Stomach (tissue), 4 donors: ENCODE data around the gene PRSS53.

Experiments used
- EP300 ChIP-seq: sonication (generic); formaldehyde crosslinking; IDR thresholded peaks from one replicate; pipeline ENCODE4 v1.6.1; 2017; ENCODE audit warnings: antibody characterized with exemption
- POLR2A ChIP-seq, 4 donors: fragments of 450-650 bp; IDR thresholded peaks; one replicate each; pipeline ENCODE4 v1.6.1; 2016; ENCODE audit warnings: antibody characterized with exemption in 4 of 4, control low read depth in 2 of 4, mild to moderate bottlenecking in 1 of 4, moderate library complexity in 1 of 4
- POLR2AphosphoS5 ChIP-seq, 3 donors: sonication (generic); formaldehyde crosslinking; IDR thresholded peaks; one replicate each; pipeline ENCODE4 v1.6.1; 2016; ENCODE audit warnings: antibody characterized with exemption in 3 of 3
- TF ChIP-seq, protein P1 (sequence below), 7 experiments: fragments of 450-650 bp in 4 of 7; fragments of 200-600 bp in 3 of 7; sonication (generic) in 3 of 7; IDR thresholded peaks; one replicate each; pipeline ENCODE4 v1.5.1; 2016 to 2019; ENCODE audit warnings: antibody characterized with exemption in 7 of 7, control low read depth in 2 of 7, mild to moderate bottlenecking in 1 of 7

- TF ChIP-seq, protein P1, sequence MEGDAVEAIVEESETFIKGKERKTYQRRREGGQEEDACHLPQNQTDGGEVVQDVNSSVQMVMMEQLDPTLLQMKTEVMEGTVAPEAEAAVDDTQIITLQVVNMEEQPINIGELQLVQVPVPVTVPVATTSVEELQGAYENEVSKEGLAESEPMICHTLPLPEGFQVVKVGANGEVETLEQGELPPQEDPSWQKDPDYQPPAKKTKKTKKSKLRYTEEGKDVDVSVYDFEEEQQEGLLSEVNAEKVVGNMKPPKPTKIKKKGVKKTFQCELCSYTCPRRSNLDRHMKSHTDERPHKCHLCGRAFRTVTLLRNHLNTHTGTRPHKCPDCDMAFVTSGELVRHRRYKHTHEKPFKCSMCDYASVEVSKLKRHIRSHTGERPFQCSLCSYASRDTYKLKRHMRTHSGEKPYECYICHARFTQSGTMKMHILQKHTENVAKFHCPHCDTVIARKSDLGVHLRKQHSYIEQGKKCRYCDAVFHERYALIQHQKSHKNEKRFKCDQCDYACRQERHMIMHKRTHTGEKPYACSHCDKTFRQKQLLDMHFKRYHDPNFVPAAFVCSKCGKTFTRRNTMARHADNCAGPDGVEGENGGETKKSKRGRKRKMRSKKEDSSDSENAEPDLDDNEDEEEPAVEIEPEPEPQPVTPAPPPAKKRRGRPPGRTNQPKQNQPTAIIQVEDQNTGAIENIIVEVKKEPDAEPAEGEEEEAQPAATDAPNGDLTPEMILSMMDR (IDR thresholded peaks at IDR 0.05) = no peak
- no peak for TF ChIP-seq POLR2AphosphoS5 (IDR thresholded peaks at IDR 0.05)
- no peak for TF ChIP-seq POLR2A (IDR thresholded peaks at IDR 0.05)
- no peak for TF ChIP-seq EP300
Observed at GRCh38 chr16:31130336-31130891, 41.7 kb upstream of the PRSS53 start.
